HG03442 (cell line): ENCODE data around the gene ZNF638.

ENCODE experiments used
- ATAC-seq: cut with Tn5 transposase; IDR thresholded peaks from one replicate; pipeline ENCODE4 v1.9.1; 2021; ENCODE audit warnings: mild to moderate bottlenecking, moderate library complexity; ENCODE audit not compliant: unreplicated experiment

Gene ZNF638

DNA sequence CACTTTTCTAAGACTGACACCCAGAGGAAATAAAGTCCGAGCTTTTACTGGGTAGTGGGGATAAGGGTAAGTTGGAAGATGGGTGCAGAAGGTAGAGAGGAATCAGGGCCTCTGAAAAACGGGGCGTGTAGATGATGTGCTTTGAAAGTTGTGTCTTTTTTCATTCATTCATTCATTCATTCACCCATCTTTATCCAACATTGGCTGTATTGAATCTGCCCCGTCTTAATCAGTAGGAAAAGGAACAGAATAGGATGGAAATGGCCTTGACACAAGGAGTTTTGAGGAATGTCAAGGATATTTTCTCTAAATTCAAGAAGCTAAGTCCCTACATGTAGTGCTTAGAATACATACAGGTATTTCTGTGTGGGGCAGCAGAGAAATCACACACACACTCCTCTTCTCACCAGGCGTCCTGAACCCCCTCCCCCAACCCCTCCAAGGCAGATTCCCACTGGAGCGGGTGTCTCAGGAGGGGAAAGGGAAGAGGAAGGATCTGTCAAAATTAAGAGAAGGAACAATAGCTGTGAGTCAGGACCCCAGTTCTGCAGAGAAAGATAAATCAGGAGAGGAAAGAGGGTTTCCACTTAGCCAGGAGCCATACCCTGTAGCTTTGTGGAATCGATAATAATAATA is 135.7 kb downstream of the ZNF638 start:
- ATAC-seq, result no peak

DNA sequence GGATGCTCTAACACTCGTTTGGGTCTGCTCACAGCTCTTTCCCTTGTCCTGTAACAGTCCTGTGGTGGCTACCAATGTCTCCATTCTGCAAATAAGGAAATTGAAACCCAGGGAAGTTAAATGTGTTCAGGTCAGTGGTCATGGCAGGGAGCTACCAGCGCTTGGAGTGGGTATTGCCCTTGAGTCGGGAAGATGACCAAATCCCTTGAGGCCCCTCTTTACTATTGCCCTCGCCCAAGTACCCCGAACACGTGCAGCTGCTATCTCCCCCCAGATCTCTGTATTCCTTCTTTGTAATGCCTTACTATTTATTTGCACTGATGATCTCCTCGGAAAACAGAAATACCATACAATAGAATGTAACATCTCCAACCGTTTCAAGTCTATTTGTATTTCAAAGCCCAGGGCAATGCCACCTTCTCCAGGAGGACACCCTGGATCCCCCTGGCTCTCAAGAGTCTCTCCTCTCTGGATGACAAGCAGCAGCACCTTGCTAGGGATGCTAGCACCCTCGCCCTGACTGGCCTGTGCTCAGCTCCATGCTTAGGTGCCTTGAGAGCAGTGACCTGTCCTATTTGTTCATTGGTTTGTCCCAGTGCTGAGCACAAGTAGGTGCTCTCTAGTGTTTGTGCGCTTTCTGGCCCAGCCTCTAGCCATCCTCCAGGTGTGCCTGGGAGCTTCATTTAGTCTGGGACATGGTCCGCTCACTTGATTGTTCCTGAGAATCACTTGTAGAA is 136.9 kb downstream of the ZNF638 start:
- no peak for ATAC-seq

DNA sequence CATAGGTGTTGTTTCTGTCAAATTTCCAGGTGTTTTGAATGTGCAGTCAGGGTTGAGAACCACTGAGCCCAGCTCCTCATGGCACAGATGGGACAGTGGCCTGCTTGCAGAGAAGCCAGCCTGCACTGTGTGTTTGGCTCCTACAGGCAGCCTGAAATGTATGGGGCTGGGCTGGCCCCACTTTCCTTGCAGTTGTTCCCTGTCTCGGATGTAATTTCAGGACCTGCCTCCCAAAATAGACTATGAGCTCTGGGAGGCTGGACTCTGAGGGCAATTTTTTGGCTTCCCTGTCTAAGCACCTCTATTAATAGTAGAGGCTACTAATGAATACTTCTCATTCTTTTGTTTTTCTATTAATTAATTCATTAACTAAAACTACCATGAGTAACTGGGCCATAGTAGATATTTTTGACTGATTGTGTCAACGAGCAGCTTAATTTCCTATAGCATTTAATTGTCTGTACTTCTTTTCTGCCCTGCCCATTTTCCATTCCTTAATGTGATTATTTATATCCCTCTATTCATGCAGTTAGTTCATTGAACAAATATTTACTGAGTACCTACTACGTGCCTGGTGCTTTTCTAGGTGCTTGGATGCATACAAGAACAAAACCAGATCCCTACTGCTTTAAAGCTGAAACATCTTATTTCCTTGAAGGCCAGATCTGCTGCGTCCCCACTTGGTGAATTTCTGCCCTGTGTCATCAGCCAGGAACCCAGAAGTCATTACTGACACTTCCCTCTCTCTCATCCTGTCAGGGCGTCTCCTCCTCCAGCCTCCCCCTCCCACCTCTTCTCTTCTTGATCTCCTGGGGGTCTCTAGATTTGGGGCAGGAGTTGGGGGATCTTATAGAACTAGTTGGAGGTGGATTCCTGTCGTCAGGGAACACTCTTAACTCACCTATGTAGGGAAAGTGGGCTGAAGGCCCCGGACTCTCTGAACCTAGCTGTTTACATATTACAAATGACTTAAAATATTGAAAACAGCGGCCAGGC is 138.1 kb downstream of the ZNF638 start:
- ATAC-seq, result no peak

DNA sequence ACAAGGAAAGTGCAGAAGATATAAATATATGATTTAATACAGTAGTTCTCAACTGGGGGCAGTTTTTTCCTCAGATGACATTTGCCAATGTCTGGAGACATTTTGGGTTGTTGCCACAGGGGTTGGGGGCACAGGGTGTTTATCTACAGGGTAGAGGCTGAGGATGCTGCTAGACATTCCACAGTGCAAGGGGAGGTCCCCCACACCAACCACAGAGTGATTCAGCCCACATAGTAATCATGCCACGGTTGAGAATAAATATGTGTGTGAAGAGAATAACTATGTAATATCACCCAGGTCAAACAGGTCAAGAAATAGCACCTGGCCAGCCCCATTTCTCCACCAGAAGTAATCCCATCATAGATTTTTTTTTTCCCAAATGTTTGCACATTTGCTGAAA is 139.7 kb downstream of the ZNF638 start:
- no peak for ATAC-seq

DNA sequence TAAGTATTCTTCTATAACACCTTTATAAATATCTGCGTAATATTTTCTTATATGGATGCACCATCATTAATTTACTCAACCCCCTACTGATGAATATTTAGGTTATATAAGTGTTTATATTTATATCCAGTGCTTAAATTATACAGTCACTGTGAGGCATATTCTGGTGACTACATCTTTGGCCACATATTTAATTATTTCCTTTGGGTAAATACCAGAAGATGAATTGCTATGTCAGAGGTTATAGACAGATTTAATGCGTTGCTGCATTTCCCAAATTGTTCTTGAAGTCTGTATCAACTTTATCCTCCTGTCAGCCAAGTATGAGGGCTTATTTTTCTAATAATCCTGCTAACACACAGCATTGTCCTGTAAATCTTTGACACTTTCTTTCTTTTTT is 140.4 kb downstream of the ZNF638 start:
- ATAC-seq, result no peak

DNA sequence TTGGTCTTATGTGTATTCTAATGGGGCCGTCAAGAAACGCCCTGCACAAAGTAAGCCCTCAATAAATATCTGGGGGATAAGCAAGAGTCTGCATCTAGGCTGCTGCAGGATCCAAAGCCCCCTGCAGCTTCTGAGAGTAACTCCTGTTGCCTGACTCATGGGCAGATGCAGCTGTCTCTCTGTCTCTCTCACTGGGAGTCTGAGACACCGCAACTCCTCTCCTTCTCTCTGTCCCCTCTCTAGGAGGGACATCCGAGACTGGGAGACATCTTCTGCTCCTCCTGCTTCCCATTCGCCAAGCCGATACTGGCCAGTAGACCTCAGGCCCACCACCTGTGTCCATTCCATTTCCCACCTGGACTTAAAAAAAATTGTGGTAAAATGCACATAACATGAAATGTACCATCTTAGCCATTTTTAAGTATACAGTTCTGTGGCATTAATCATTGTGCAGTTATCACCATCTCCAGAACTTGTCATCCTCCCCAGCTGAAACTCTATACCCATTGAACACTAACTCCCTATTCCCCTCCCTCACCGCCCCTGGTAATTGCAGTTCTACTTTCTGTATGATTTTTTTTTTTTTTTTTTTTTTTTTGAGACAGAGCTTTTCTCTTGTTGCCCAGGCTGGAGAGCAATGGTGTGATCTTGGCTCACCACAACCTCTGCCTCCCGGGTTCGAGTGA is 141.9 kb downstream of the ZNF638 start:
- no peak for ATAC-seq

DNA sequence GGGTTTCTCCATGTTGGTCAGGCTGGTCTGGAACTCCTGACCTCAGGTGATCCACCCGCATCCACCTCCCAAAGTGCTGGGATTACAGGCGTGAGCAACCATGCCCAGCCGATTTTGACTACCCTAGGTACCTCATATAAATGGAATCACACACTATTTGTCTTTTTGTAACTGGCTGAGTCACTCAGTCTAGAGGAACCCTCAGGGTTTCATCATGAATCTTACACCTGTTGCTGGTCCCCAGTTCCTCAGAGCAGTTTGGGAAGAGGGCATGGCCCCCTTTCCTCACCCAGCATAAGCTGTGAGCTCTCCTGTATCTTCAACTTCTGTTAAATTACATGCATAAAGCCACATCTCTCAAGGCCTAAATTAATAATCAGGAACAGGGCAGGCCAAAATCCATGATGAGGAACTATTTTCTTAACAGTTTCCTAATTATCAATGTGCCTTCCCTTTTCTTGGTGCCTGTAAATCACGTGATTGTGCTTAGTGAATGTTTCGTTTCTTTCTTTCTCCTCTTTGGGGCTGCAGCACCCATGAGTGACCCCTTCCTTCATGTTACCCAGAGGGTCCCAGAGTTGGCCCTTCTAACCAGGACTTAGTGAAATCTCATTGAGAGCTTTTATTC is 142.6 kb downstream of the ZNF638 start:
- ATAC-seq, result no peak

DNA sequence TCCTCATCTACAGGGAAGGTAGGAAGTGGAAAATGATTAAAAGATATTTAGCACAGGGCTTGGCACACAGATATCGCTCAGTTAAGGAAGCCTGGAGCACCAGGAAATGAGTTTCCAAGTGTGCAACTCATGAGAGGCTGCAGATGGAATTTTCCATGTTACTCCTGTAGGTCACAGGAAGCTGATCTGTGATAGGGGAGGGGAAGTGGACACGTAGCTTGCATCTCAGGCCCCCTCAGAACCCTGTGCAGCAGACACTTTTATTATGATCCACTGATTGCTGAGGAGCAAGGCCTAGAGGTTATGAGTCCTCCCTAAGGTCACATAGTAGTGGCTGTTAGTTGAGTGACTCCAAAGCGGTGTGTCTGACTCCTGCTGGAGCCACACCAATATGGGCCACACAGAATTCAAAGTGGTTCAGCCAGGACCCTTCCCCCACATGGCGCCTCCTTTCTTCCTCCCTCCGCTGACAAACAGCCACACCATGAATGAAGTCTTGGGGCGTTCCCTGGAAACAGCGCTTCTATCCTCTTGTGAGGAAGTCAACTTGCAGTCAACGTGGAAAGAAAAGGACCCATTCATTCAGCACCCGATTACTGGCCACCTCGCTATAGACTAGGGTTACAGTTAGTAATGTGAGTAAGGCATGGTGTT is 143.3 kb downstream of the ZNF638 start:
- no peak for ATAC-seq

DNA sequence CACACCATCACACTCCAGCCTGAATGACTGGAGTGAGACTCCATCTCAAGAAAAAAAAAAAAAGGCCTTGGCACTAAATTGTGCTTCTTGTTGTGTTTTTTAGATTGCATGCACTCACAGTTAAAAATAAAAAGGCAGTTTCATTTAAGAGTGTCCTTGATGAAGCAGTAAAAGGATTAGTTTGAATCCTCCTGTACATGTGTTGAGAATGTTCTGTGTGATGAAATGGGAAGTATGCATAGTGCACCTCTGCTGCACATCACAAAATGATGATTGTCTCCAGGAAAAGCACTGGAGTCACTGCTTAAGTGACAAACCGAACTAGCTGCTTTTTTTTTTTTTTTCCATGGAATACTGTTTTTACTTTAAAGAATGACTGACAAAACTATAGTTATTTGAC is 144.9 kb downstream of the ZNF638 start:
- no peak for ATAC-seq

DNA sequence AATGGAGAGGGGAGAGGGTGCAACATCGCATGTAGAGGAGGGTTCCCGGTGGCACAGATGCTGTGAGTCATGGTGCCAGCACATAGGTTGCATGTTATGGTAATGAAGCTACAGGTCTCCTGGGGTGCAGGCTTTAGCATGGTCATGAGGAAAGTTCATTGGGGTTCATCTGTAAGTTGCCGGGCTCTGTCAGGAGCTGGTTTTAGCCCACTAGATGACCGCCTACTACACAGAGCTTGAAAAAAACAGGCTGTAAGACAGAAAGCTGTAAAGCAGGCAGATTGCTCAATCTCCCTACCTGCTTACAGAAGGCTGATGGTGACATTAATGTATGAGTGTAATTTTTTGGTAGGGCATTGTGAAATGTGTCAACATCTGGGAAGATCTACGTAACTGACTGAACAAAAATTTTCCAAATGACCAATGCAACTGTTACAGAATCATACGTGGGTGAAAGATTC is 145.7 kb downstream of the ZNF638 start:
- ATAC-seq, result no peak

DNA sequence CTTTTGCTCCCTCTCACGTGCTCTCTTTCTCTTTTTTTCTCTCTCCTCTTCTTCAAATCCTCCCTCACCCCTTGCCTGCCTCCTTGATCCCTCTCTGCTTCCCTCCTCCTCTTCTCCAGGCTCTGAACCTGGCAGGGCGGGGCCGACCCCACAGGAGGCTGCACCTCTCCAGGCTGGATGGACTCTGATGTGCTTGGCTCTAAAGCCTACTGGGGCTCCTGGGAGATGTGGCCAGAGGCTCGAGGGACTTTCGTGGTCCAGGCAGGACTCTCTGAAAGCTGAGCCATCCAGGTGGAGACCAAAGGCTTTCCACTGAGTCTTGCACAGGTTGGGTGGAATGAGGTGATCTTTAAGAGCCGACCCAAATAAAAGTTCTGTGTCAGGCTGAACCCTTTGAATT is 147.2 kb downstream of the ZNF638 start:
- ATAC-seq, result no peak

DNA sequence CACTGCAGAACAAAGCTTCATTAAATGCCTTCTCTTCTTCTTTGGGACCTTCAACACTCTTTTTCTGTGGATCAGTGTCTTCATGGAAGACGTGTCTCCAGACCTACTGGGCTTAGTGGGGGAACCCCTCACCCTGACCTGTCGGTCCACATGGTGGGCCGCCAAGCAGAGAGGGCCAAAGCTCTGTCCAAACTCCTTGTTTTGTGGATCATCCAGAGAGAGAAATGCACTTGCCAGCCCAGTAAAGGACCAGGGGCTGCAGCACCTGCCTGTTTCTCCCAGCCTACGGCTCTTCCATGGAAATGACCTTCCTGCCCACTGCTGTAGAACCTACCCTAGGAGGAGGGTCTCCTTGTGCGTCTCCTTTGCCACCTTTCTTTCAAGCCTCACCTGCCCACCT is 147.7 kb downstream of the ZNF638 start:
- ATAC-seq, result no peak

DNA sequence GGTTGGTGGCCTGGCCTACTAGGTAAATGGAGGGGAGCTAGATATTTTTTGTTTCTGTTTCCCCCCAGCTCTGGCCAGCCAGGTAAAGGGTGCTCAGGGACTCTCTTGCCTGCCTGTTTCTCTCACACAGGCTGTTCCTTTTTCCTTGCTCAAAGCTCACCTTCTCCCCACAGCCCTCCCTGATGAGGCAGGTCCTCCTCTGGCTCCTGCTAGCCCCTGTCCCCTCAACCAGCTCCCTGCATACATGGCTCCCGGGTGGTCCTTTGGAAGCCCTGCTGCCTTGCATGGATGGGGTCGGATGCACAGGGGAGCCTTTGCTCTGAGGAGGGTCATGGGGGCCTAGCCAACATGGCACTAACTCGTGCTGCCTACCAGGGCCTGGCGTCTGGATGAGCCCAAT is 149.5 kb downstream of the ZNF638 start:
- ATAC-seq, result no peak

DNA sequence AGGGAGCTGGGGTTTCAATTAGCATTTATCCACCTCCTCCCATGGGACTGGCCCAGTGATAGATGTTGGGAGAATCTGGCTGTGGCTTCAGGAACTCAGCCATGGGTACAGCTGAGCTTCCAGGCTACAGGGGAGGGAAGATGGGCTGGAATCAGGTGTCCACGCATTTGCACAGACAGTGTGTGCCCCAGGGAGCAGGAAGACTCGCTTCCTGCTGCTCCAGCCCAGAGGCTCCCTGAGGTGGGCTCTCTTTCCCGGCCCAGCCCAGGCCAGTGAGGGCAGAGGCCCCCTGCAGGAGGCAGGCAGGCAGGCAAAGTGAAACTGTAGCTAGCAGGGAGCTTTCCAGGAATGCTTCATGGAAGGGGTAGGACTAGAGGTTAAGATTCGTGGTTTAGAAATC is 150.5 kb downstream of the ZNF638 start:
- ATAC-seq, result no peak

DNA sequence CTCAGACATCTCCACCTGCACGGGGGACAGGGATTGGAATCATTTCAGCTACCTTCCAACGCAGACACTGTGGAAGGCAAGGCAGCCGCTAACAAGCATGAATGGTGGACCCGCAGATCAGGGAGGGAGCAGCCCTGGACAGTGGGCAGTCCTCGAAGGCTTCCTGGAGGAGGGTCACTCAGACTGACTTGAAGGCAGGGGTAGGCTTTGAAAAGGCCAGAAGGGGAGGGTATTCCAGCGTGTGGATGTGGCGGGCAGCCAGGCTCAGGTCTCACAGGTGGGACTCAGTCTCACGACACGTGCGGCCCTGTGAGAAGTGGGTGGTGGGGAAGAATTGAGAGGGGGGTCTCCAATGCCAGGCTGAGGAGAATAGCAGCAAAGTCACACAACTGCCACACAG is 151.7 kb downstream of the ZNF638 start:
- no peak for ATAC-seq

DNA sequence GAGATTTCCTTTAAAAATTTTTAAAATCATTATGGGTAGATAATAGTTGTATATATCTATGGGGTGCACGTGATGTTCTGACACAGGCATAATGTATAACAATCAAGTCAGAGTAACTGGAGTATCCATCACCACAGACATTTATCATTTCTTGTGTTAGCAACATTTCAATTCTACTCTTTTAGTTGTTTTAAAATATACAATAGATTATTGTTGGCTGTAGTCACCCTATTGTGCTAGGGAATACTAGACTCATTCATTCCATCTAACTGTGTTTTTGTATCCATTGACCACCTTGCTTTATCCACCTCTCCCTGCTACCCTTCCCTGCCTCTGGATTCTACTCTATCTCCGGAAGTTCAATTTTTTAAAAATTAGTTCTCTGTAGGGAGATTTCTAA is 152.8 kb downstream of the ZNF638 start:
- ATAC-seq, result no peak
